Measurements from ENCODE around the gene SAMD4A. TPM values are rescaled to one million over a fixed set of nuclear protein-coding genes. Genes with fewer than 3 reads are reported as not detected.

Gene SAMD4A
- polyA plus RNA-seq, 1 experiment, result 13.4 TPM

DNA sequence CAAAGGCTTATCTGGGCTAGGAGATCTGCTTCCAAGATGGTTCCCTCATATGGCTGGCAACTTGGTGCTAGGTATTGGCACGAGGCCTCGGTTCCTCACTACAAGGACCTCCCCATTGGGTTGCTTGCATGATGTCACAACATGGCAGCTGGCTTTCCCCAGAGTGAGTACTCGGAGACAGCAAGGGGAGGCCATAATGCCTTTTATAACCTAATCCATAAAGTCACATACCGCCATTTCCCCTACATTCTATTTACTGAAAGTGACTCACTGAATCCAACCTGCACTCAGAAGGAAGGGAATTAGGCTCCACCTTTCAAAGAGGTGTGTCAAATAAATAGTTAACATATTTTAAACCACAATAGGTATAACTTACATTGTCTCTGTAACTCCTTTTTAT is 130.9 kb downstream of the SAMD4A start:
- Histone ChIP-seq H3K27me3 (ENCODE audit: control insufficient read depth, insufficient read depth, low read length) (no peaks in the 10 kb centered on the region), H3K36me3 (ENCODE audit: control insufficient read depth, insufficient read depth, low read length) (peaks cover 5% of the 10 kb centered on the region), H3K4me3 (ENCODE audit: low read depth, low read length) (no peak overlapping the region)
- ChIA-PET CTCF (no interaction called here), POLR2A (interaction anchor here (0.6 kb wide), 1 partner anchor 132 kb away, joined by 3 read pairs; no protein-coding TSS in a partner anchor)
- no peak for DNase-seq (ENCODE audit: low read depth)
- TF ChIP-seq, protein P1, sequence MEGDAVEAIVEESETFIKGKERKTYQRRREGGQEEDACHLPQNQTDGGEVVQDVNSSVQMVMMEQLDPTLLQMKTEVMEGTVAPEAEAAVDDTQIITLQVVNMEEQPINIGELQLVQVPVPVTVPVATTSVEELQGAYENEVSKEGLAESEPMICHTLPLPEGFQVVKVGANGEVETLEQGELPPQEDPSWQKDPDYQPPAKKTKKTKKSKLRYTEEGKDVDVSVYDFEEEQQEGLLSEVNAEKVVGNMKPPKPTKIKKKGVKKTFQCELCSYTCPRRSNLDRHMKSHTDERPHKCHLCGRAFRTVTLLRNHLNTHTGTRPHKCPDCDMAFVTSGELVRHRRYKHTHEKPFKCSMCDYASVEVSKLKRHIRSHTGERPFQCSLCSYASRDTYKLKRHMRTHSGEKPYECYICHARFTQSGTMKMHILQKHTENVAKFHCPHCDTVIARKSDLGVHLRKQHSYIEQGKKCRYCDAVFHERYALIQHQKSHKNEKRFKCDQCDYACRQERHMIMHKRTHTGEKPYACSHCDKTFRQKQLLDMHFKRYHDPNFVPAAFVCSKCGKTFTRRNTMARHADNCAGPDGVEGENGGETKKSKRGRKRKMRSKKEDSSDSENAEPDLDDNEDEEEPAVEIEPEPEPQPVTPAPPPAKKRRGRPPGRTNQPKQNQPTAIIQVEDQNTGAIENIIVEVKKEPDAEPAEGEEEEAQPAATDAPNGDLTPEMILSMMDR (IDR thresholded peaks at IDR 0.05; ENCODE audit: insufficient read depth, low read depth, low read length), result no peak

DNA sequence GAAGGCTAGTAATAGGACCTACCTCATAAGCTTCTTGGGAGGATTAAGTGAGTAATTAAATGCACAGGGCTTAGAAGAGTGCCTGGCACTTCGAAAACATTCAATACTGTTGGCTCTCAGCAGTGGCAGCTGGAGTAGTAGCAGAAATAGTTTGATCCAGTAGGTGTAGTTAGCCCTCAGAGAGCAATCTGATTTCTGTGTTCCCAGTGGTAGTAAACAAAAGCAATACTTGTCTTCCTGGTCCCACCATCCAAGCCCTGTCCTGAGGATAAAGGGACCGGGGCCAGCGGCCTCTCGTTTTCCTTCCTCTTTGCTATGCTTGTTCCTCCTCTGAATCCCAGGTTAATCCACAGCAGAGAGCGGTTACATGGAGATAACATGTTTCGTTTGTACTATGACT is 131.6 kb downstream of the SAMD4A start:
- no peaks in the 10 kb centered on the region for H3K27me3 ChIP-seq (ENCODE audit: control insufficient read depth, insufficient read depth, low read length)
- POLR2A ChIA-PET, result no interaction called here
- TF ChIP-seq, protein P1 (IDR thresholded peaks at IDR 0.05; ENCODE audit: insufficient read depth, low read depth, low read length), result no peak
- DNase-seq (ENCODE audit: low read depth), result no peak
- CTCF ChIA-PET, result interaction anchor here (1.0 kb wide), 1 partner anchor 12 kb away, joined by 3 read pairs; no protein-coding TSS in a partner anchor
- peaks cover 5% of the 10 kb centered on the region for H3K36me3 ChIP-seq (ENCODE audit: control insufficient read depth, insufficient read depth, low read length)
- H3K4me3 ChIP-seq (ENCODE audit: low read depth, low read length), result no peak overlapping the region

DNA sequence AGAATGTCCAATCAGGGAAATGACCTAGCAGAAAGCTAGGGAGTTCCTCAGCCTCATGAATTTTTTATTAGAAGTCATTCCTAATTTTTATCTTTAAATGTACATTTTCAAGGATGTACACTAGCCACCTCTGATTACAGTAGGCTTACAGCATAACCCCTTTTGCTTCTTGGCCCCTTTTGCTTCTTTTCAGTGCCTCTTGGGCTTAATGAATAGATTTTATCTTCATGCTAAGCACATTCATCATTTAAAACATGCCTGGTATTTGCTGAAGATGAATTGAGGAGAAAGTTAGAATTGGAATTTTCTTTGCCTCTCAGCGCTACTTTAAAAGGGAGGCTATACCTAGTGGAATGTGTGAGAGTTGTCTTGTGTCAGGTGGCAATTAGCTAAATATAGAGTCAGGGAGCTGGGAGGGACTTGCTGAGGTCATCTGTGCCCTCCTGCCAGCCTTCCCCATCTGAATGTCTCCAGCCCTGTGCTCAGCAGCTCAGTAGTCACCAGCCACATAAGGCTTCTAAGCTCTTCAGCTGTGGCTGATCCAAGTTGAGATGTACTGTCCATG is 132.1 kb downstream of the SAMD4A start:
- no peak for DNase-seq (ENCODE audit: low read depth)
- TF ChIP-seq, protein P1 (IDR thresholded peaks at IDR 0.05; ENCODE audit: insufficient read depth, low read depth, low read length), result no peak
- peaks cover 5% of the 10 kb centered on the region for H3K36me3 ChIP-seq (ENCODE audit: control insufficient read depth, insufficient read depth, low read length)
- H3K27me3 ChIP-seq (ENCODE audit: control insufficient read depth, insufficient read depth, low read length), result no peaks in the 10 kb centered on the region
- H3K4me3 ChIP-seq (ENCODE audit: low read depth, low read length), result no peak overlapping the region
- POLR2A ChIA-PET, result no interaction called here
- CTCF ChIA-PET, result interaction anchor here (1.0 kb wide), 1 partner anchor 12 kb away, joined by 3 read pairs; no protein-coding TSS in a partner anchor

DNA sequence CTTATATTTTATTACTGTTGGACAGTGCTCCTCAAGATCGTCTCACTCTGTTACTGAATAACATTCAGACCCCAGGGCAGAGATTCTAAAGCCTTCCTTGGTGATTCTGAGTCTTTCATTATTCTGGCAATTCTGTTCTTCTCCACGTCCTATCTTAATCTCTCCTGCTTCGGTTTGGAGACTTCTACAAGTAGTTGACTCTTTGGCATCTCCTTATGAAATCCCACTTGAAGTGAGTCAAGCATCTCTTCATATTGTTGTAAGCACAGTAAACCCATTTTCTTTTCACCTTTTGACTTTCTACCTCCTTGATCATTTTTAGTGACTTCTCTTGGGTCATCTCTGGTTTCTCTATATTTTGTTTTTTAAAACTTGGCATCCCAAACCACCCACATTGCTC is 132.8 kb downstream of the SAMD4A start:
- TF ChIP-seq, protein P1 (IDR thresholded peaks at IDR 0.05; ENCODE audit: insufficient read depth, low read depth, low read length), result no peak
- Histone ChIP-seq H3K36me3 (ENCODE audit: control insufficient read depth, insufficient read depth, low read length) (peaks cover 5% of the 10 kb centered on the region), H3K27me3 (ENCODE audit: control insufficient read depth, insufficient read depth, low read length) (no peaks in the 10 kb centered on the region), H3K4me3 (ENCODE audit: low read depth, low read length) (no peak overlapping the region)
- ChIA-PET POLR2A (no interaction called here), CTCF (interaction anchor here (0.9 to 2.5 kb wide), 6 partner anchors 9 to 134 kb away, joined by 3 to 8 read pairs (median 4); no protein-coding TSS in a partner anchor)
- no peak for DNase-seq (ENCODE audit: low read depth)

DNA sequence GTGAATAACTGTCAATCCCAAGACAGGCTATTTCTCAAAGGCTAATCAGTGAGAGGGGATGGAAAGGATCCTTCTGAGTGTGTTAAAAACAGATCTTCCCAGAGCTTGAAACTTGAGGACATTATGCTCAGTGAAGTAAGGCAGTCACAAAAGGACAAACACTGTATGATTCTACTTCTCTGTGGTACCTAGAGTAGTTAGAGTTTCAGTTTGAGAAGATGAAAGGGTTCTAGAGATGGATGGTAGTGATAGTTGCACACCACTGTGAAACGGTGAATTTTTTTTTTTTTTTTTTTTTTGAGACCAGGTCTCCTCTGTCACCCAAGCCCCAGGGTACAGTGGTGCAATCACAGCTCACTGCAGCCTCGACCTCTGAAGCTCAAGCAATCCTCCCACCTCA is 133.8 kb downstream of the SAMD4A start:
- Histone ChIP-seq H3K36me3 (ENCODE audit: control insufficient read depth, insufficient read depth, low read length) (peaks cover 5% of the 10 kb centered on the region), H3K27me3 (ENCODE audit: control insufficient read depth, insufficient read depth, low read length) (no peaks in the 10 kb centered on the region), H3K4me3 (ENCODE audit: low read depth, low read length) (no peak overlapping the region)
- CTCF ChIA-PET, result interaction anchor here (0.9 to 2.5 kb wide), 8 partner anchors 10 to 197 kb away, joined by 3 to 8 read pairs (median 3); no protein-coding TSS in a partner anchor
- DNase-seq (ENCODE audit: low read depth), result no peak
- POLR2A ChIA-PET, result no interaction called here
- TF ChIP-seq, protein P1 (IDR thresholded peaks at IDR 0.05; ENCODE audit: insufficient read depth, low read depth, low read length), result no peak

Measured in BJ (cell line).